Measurements from ENCODE around the gene AHNAK.
"Not testable (repeated sequence)": the region's sequence is repeated elsewhere in the genome, so short reads cannot be mapped to it uniquely, and the experiment has no call there.

AHNAK gene

GRCh38 chr11:62516736-62517371 lies 29.8 kb downstream of the AHNAK start:
- no peak for DNase-seq

DNA sequence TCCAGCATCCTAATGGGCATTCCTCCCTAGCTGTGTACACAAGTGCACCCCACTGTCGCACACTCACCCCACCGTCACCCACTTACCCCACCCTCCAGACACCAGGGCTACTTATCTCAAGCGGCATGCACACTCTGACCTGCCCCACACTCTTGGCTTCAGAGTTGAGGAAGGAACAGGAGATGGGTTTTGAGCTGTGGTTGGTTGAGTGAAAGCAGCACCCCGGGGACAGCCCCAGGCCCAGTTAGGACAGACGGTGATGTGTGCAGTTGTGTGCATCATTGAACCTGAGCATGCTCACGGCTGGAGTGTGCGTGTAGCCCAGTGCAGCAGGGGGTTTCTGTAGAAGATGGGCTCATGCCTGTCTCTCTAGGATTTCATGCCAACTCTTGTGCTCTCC lies 32.5 kb downstream of the AHNAK start:
- no peak for DNase-seq

DNA sequence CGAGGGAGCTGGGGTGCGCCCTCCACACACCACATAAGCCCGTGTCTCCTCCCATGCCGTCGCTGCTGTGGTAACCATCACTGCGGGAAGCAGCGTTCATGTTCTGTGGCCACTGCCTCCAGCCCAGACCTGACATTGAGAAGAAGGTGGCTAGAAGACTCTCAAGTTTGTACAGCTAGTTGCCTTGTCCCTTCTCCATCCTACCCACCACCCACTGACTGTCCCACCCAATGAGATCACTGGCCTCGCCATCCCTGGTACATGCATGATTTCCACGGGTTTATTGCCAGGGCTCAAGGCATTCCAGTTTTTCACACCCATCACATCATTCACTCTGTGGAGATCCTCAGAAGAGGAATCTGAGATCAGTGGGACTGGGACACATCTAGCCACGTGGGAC lies 33.0 kb downstream of the AHNAK start:
- DNase-seq = no peak

- no peak for DNase-seq
Measured at GRCh38 chr11:62512961-62513360, 33.6 kb downstream of the AHNAK start.

- no peak for DNase-seq
Measured at GRCh38 chr11:62508336-62509058, 38.1 kb downstream of the AHNAK start.

DNA sequence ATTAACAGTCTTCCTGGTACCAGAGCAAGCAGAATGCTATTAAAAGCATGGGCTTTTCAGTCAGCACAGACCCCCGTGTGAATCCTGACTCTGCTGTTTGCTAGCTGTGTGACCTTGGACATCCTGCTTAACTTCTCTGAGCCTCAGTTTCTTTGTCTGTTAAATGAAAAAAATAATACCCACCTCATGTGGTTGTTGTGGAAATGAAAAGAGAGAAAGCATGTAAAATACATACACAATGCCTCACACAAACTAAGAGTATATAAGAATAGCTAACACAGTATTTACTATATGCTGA lies 39.5 kb downstream of the AHNAK start:
- no peak for DNase-seq

- no peak for DNase-seq
Measured at GRCh38 chr11:62506413-62507124, 40.0 kb downstream of the AHNAK start.

GRCh38 chr11:62505440-62506091 lies 41.0 kb downstream of the AHNAK start:
- no peak for DNase-seq

DNA sequence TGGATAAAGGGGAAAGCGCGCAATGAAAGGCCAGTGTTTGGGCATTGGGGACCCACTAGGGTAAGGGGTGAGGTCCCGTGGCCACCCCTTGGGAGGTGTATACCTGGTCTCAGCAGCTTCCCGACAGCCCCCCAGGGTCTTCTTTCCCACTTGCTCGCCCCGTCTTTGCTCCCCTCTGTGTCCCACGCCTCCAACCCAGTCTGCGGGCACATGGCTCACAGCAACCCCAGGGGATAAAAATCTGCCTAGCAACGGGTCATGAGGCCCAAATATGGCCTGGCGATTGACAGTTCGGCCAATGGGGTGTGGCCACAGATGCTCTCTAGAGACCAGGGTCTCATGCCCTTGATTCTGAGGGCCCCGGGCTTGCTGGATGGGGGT lies 41.6 kb downstream of the AHNAK start:
- no peak for DNase-seq

- DNase-seq = no peak
Measured at GRCh38 chr11:62504158-62504973, 42.2 kb downstream of the AHNAK start.

DNA sequence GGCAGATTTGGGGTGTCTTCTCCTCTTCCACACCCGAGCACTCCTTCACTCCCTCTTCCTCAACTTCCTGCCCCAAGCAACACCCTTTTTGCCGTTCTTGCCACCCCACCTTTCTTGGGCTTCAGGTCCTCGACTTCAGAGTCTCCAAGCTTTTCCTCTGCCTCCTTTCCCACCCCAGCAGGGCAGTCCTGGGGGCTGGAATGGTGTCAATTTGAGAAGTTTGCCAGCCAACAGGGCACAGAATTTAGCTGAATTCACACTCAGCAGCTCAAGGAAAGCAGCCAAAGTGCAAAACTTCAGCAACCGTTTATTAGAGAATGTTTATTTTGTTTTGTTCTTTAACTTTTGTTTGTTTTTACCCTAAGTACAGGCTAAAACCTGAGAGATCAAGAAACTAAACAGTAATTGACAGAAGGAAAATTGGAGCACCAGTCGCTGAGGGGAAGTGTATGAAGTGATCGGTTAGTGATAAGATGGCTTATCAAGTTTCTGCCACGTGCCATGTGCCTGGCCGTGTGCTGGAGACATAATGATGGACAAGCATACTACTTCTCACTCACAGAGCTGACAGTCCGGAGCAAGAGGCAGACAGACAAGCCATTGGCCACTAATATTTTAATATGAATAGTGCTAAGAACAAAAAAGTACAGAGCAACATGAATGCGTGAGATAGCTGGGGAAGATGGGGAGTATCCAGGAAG lies 44.4 kb downstream of the AHNAK start:
- no peak for DNase-seq

- DNase-seq = no peak
Measured at GRCh38 chr11:62501432-62501891, 45.1 kb downstream of the AHNAK start.

- no peak for DNase-seq
Measured at GRCh38 chr11:62500650-62501030, 46.0 kb downstream of the AHNAK start.

DNA sequence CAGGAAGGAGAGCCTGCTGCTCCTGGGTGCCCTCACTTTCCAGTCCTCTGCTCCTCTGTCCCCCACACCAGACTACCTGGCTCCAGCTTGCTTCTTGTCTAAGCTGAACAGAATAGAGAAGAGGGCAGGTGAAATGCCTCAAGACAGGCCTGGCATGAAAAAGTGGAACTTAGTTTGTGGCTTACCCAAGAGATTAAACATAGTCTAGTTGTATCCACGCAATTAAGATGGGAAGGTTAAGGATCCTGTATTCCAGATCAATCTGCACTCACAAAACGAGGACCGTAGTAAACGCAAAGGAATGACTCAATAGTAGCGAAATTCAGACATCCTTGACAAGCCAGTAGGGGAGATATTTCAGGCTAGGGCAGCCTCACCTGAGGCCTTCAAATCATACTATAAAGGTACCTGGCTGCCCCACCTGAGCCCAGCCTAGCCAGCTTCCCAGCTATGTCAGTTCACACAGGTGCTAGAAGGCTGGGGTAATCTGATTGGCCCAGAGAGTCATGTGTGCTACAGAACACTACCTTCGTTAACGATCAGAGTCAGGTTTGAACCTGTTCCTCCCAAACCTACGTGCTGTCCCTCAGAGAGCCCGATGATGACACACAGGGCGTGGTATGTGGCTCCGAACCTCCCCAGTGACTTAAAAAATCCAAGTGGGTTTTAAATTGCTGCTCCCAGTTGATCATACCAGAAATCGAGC lies 46.5 kb downstream of the AHNAK start:
- no peak for DNase-seq

GRCh38 chr11:62499311-62499943 lies 47.2 kb downstream of the AHNAK start:
- DNase-seq = not testable (repeated sequence)

DNA sequence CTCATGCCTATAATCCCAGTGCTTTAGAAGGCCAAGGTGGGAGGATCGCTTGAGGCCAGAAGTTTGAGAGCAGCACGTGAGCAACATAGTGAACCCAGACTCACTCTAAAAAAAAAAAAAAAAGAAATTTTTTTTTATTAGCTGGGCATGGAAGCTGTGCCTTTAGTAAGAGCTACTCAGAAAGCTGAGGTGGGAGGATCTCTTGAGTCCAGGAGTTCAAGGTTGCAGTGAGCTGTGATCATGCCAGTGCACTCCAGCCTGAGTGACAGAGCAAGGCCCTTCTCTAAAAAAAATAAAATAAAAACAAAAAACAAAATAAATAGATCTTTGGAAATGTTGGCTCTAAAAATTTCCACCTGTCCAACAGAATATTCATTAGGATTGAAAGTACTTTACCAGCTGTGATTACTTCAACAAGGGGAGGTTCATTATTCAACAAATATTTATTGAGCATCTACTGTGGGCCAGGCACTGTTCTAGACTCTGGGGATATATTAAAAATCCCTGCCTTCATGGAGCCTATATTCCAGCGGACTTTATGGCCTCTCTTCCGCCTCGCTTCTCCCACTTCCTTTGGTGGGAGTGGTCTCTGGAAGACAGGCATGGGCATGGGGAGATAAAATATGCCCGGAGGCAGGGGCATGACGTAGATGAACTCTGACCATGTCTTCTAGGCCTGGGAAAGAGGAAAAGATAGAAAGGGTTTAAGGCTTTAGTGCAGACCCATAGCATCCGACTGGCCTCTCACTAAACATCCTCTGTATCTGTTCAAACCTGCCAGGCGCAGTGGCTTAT lies 47.9 kb downstream of the AHNAK start:
- no peak for DNase-seq

DNA sequence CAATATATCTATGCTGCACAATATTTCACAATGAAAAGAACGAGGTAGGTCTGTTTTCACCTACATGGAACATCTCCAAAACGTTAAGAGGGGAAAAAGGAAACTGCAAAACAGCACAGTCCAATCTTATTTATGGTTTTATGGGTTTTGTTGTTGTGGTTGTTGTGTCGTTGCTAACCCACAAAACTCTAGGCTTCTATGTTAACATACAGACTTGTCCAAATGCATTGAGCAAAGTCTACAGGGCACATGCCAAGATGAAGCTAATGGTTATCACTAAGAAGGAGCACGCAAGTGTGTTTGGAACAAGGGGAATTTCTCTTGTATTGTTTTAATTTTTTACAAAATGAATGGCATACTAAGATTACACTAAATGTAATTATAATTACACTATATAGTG lies 48.6 kb downstream of the AHNAK start:
- DNase-seq = no peak

DNA sequence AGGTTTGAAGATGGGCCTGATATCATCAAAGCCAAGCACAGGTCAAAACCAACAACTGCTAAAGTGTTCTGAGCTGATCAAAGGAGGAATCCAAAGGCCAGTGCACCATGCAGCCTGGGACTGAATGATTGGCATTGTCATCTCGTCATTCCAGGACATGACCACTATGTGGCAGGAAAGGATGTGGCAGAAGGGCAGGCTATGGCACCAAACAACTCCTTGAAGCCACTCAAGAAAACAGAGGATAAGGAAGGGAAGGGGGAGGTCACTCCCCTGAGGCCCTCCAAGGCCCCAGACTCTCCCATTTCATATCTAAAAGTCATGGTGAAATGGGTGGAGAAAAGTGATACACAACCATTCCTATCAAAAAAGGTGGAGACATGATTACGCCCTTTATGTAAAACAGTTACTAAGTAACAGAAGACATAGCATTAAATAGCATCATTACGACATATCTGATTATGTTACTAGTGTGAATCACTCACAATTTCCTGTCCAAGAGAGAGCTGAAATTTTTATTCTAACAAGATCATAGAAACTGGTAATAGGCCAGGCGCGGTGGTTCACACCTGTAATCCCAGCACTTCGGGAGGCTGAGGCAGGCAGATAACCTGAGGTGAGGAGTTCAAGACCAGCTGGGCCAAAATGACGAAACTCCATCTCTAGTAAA lies 49.3 kb downstream of the AHNAK start:
- DNase-seq = peak; percentile 30

DNA sequence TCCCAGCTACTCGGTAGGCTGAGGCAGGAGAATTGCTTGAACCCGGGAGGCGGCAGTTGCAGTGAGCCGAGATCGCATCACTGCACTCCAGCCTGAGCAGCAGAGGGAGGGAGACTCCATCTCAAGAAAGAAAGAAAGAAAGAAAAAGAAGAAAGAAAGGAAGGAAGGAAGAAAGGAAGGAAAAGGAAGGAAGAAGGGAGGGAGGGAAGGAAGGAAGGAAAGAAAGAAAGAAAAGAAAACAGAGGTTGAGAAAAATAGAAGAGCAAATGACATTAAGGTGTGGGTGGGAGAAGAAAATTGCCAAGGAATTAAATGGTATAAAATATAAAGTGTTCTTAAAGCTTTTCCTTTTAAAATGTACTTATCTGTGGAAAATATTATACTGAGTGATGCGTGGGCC lies 49.9 kb downstream of the AHNAK start:
- DNase-seq = no peak

DNA sequence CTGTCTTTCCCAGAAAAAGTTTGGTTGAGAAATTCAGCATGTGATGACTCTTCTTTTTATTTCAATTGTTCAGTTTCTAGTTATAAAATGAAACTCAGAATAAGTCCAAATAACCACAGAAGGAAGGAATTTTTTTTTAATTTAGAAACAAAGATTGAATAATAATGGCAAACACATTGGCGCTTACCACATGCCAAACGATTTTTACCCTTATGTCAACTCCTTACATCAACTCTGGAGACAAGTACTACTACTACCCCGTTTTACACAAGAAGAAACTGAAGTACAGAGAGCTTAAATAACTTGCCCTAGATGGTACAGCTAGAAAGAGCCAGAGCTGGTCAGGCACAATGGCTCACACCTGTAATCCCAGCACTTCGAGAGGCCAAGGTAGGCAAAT lies 52.4 kb downstream of the AHNAK start:
- DNase-seq = no peak
